T-helper 1 cell treated with Interleukin-12 subunit alpha and Interleukin-12 subunit beta and Interleukin-4 antibody, amounts not matched to agents 30 μg/mL and 1 μg/mL, for 36 hours (primary cell): ENCODE measurements around the gene LAD1.

ENCODE experiments used
- H3K27ac Mint-ChIP-seq: one replicate; pipeline ENCODE4 v1.8.0; 2021; ENCODE audit warnings: mild to moderate bottlenecking, mixed read lengths
- H3K27me3 Mint-ChIP-seq: one replicate; pipeline ENCODE4 v1.8.0; 2021; ENCODE audit warnings: low read depth, mixed read lengths
- H3K36me3 Mint-ChIP-seq: one replicate; pipeline ENCODE4 v1.8.0; 2021; ENCODE audit warnings: low read depth, mixed read lengths
- H3K4me1 Mint-ChIP-seq: one replicate; pipeline ENCODE4 v1.8.0; 2021; ENCODE audit warnings: low read depth, mixed read lengths
- H3K4me3 Mint-ChIP-seq: one replicate; pipeline ENCODE4 v1.8.0; 2021; ENCODE audit warnings: mild to moderate bottlenecking, moderate library complexity, mixed read lengths
- H3K9me3 Mint-ChIP-seq: one replicate; pipeline ENCODE4 v1.8.0; 2021; ENCODE audit warnings: mixed read lengths

The LAD1 gene

DNA sequence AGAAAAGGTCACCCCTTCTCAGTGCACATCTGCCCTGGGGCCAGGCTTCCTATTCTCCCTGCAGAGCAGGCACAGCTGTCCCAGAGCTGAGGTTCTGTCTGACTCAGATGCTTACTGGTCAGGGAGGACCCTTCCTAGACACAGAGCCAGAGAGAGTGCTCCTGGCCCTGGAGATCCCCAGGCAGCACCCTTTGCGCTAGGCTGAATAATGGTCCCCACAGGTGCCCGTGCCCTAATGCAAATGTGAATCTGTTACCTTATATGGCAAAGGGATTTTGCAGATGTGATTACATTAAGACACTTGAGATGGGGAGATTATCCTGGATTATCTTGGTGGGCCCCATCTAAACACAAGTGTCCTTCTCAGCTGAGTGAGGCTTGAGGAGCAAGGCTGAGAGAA lies 25.0 kb upstream of the LAD1 start:
- no peaks in the 10 kb centered on the region for H3K9me3 Mint-ChIP-seq
- H3K27me3 Mint-ChIP-seq = peaks cover 3% of the 10 kb centered on the region
- H3K27ac Mint-ChIP-seq = no peak overlapping the region
- H3K4me1 Mint-ChIP-seq = peaks cover 2% of the 10 kb centered on the region
- H3K36me3 Mint-ChIP-seq = no peaks in the 10 kb centered on the region
- H3K4me3 Mint-ChIP-seq = no peak overlapping the region

DNA sequence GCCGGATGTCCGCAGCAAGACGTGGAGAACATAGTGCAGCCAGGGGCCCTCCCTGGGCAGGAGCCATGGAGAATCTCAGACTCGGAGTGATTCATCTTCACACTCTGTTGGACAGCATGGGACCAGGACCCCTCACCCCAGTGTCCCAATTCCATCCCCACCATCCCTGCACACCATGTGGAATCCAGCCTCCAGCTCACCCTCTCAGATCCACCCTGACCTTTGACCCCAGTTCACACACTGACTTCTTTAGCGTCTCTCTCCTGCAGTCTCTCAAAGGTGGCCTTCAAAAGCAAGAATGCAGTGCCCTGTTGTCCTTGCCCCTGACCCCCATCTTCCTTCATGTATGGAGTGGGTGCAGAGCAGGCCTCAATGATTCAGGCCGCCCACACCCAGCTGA lies 24.5 kb upstream of the LAD1 start:
- no peaks in the 10 kb centered on the region for H3K36me3 Mint-ChIP-seq
- H3K9me3 Mint-ChIP-seq = no peaks in the 10 kb centered on the region
- no peak overlapping the region for H3K27ac Mint-ChIP-seq
- no peak overlapping the region for H3K4me3 Mint-ChIP-seq
- H3K27me3 Mint-ChIP-seq = no peaks in the 10 kb centered on the region
- peaks cover 2% of the 10 kb centered on the region for H3K4me1 Mint-ChIP-seq

DNA sequence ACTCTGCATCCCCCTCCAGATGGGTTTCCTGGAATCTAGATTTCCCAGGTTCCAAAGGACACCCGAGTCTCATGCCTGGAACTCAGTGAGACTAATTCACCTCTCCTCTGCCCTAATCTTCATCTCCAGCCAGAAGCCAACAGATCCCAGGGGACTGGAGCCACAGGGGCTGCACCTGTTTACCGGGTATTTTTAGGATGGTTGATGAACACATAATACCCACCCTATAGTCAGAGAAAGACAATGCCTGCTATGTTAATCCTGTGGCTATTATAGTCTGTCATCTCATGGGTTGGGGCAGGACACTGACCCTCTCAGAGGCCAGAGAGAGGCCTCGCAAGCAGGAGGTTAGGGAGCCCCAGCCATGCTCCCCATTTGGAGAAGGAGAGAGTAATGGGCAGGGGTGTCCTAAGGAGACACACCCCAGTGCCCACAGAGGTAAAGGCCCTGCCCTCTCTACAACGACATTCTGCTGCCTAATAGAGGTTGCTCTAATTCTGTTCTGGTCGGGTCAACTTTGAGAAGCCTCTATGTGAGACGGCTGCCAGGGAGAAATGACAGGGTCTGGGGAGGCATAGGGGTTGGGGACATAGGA lies 23.4 kb upstream of the LAD1 start:
- H3K27ac Mint-ChIP-seq = no peak overlapping the region
- H3K27me3 Mint-ChIP-seq = no peaks in the 10 kb centered on the region
- no peaks in the 10 kb centered on the region for H3K36me3 Mint-ChIP-seq
- peaks cover 2% of the 10 kb centered on the region for H3K4me1 Mint-ChIP-seq
- H3K4me3 Mint-ChIP-seq = no peak overlapping the region
- no peaks in the 10 kb centered on the region for H3K9me3 Mint-ChIP-seq

DNA sequence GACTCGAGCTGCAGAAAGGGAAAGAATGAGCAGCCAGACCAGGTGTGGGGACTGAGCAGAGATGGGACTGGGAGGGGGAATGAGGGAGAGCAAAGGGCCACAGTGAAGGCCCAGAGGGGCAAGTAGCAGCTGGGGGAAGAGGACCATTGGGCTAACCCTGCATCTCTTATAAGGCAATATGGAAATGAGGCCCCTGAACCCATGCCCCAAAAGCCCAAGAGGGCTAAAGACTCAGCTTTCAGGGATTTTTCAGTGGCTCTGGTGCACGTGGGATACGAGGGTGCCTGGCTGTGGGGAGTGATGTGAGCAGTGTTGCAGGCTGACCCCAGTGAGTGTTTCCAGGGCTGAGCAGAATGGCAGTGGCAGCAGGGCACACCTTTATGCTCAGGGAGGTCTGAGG lies 22.9 kb upstream of the LAD1 start:
- H3K4me1 Mint-ChIP-seq = peaks cover 2% of the 10 kb centered on the region
- H3K27me3 Mint-ChIP-seq = peaks cover under 1% of the 10 kb centered on the region
- no peaks in the 10 kb centered on the region for H3K9me3 Mint-ChIP-seq
- no peak overlapping the region for H3K4me3 Mint-ChIP-seq
- no peak overlapping the region for H3K27ac Mint-ChIP-seq
- H3K36me3 Mint-ChIP-seq = no peaks in the 10 kb centered on the region

DNA sequence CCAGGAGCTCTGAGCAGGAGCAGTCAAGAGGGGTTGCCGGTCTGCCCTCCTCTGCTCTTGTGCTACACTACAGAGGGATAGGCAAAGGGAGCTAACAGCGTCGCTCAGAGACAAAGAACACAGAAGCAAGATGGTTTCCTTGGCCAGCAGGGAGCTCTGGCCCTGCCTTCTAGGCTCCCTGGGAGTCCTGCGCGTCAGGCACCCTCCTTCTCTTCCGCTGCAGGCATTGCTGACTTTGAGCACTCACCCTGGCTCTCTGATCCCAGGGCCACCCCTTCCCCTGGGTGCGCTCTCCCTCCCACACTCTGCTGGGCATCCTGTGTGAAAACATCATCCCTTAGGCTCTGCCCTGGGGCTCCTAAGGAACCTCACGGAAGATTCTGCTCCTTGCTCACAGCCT lies 21.9 kb upstream of the LAD1 start:
- Mint-ChIP-seq H3K27me3 (peaks cover 3% of the 10 kb centered on the region), H3K4me3 (no peak overlapping the region), H3K4me1 (peaks cover under 1% of the 10 kb centered on the region), H3K27ac (no peak overlapping the region), H3K36me3 (no peaks in the 10 kb centered on the region), H3K9me3 (no peaks in the 10 kb centered on the region)

DNA sequence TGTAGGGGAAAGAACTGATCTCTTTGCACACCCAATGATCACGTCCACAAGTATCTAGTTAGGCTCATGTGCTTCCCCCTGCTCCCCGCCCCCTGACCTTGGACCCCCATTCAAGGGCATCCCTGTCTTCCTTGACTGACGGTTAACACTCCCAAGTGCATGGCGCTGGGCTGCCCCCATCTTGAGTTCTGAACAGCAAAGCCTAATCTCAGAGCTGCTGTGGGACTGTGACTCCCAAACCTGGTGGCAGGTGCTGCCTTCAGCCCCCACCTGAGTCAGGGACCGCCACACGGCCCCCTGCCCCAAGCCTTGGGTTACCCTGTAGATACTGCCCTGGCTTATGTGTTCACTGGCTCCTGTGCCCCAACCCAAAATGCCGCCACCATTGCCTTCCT lies 21.5 kb upstream of the LAD1 start:
- Mint-ChIP-seq H3K27me3 (peaks cover 3% of the 10 kb centered on the region), H3K27ac (no peak overlapping the region), H3K4me3 (no peak overlapping the region)

DNA sequence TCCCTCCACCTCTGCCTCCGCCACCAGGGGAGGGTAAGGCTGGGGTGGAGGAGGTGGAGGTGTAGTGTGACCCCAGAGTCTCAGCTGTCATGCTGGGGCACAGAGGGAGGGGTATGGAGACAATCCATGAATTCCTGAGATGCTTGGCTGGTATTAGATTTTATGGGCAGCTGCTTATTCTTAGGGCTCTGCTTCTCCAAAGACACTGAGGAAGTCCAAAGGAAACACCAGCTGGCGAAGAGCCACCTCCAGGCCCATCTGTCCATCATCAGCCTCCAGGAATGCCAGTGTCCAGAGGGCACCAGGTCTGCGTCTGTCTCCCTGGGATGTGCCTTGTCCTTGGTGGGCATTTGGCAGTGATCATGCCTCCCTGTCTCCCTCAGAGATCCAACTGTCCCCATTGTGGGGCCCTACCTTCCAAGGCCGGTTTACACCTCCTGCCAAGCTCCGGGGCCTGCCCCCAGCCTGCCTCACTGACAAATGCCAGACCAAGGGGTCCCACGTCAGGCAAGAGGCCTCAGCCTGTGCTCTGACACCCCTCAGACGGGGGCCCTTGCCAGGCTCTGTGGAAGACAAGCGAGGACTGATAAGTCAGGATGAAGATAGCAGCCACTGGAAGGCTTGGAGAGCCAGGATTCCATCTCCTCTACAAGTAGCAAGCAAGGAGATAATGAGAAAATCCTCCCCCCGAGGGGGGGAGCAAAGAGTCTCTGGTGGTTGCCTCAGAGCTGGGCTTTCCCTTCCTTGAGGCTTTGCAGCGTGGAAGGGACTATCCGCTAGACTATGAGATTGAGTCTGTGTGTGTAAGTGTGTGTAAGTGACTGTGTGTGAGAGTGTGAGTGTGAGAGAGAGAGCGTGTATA lies 20.9 kb upstream of the LAD1 start:
- Mint-ChIP-seq H3K36me3 (no peaks in the 10 kb centered on the region), H3K27ac (no peak overlapping the region), H3K9me3 (no peaks in the 10 kb centered on the region), H3K4me3 (no peak overlapping the region), H3K4me1 (no peaks in the 10 kb centered on the region), H3K27me3 (peaks cover 3% of the 10 kb centered on the region)

More for the DNA sequence above, 21.5 kb upstream of the LAD1 start:
- Mint-ChIP-seq H3K9me3 (no peaks in the 10 kb centered on the region), H3K36me3 (no peaks in the 10 kb centered on the region), H3K4me1 (no peaks in the 10 kb centered on the region)

DNA sequence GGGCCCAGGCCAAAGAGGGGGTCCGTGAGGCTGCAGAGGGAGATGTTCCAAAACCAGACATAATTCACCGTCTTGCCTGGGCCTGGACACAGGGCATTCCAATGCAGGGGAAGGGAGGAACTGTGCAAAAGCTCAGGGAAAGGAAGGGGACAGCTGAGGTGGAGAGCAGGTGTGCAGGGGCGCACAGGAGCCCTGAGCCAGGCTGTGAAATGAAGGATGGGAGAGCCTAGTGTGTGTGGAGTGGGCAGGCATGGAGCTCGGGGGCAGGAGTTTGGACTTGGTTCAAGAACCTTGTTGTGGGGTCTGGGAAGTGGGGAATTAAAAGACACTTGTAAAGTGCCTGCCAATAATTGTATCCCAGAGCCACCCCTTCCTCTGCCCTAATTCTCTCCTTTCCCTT lies 20.1 kb upstream of the LAD1 start:
- Mint-ChIP-seq H3K4me1 (no peaks in the 10 kb centered on the region), H3K36me3 (no peaks in the 10 kb centered on the region), H3K9me3 (no peaks in the 10 kb centered on the region), H3K4me3 (no peak overlapping the region), H3K27me3 (peaks cover 3% of the 10 kb centered on the region), H3K27ac (no peak overlapping the region)

DNA sequence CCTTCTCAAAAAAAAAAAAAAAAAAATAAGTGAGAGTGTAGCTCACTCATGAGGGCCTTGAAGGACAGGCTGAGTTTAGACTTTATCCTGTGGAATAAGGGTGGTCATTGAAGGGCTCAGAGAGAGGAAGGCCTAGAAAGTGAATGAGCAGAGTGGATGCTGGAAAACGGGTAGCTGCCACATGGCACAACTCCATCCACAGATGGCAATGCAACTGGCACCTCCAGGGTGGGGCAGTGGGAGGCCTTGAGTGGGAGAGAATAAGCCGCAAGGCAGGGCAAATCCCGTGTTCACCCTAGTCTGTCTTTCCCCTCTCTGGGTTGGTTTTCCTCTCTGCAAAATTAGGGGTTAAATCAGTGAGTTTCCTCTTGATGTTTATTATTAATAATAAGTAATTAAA lies 19.3 kb upstream of the LAD1 start:
- H3K36me3 Mint-ChIP-seq = no peaks in the 10 kb centered on the region
- H3K4me3 Mint-ChIP-seq = no peak overlapping the region
- H3K4me1 Mint-ChIP-seq = no peaks in the 10 kb centered on the region
- peaks cover 3% of the 10 kb centered on the region for H3K27me3 Mint-ChIP-seq
- no peaks in the 10 kb centered on the region for H3K9me3 Mint-ChIP-seq
- H3K27ac Mint-ChIP-seq = no peak overlapping the region

DNA sequence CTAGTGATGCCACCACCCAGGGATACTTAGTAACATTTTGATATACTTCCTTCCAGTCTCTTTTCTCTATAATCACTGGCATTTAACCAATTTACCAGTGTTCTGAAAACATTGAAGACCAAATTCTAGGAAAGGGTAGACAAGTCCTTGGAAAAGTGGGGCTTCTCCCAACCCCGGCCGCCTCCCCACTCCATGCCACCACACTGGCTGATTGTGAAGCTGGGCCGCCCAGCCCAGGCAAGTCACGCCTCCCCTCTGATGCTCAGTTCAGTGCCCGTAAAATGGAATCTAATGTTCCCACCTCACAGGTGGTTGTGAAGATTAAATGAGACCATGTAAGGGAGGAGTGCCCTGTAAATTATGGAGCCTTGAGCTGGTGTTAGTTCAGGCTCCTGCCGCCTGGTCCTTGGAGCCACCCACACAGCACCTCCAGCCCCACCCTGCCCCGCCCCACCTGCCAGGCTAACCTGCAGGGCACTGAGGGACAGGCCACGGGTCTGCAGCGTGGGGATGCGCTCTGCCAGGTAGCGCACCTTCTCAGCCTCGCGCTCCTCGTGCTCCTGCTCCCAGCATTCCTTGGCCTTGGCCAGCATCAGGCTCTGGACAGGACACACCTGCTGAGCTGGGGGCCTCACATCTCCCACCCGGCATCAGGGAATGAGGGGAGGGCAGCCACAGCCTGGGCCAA lies 15.1 kb upstream of the LAD1 start:
- Mint-ChIP-seq H3K27ac (no peak overlapping the region), H3K4me3 (no peak overlapping the region), H3K4me1 (no peaks in the 10 kb centered on the region), H3K27me3 (peaks cover 3% of the 10 kb centered on the region), H3K9me3 (no peaks in the 10 kb centered on the region), H3K36me3 (no peaks in the 10 kb centered on the region)

DNA sequence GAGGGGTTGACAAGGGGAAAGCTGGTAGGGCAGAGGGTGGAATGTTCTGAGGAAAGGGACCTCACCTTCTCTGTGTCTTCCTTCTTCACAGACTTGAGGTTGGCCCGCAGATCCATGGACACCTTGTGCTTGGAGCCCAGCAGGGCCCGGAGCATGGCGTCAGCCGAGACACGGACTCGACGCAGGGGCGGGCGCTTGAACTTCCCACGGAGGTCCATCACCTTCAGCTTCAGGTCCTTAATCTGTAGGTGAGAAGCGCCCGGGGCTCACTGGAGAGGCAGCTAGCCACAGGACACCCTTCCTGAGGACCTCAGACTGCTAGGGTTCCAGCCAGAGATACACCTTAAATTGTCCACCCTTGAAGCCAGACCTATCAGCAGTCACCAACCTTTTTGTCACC lies 12.2 kb upstream of the LAD1 start:
- Mint-ChIP-seq H3K36me3 (no peaks in the 10 kb centered on the region), H3K4me3 (no peak overlapping the region), H3K4me1 (no peaks in the 10 kb centered on the region), H3K27ac (no peak overlapping the region), H3K9me3 (no peaks in the 10 kb centered on the region), H3K27me3 (no peaks in the 10 kb centered on the region)

DNA sequence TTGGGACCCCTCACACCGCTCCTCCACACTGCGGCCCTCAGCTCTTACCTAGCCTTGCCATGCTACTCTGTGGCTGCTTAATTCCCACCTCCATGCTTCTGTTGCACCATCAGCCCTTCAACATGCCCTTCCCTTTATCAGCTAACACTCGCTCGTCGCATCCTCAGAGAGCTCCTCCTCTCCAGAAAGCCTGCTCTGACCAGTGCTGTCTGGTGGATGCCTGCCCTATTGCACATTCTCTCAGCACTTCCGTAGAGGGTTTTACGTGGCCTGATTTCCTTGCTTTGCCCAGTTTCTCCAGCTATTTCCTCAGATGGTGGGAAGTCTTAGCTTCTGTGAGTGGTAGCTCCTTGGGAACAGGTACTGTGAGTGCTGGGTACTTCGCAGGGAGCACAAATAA lies 10.3 kb upstream of the LAD1 start:
- H3K4me1 Mint-ChIP-seq = no peaks in the 10 kb centered on the region
- no peaks in the 10 kb centered on the region for H3K9me3 Mint-ChIP-seq
- H3K36me3 Mint-ChIP-seq = no peaks in the 10 kb centered on the region
- H3K4me3 Mint-ChIP-seq = no peak overlapping the region
- H3K27ac Mint-ChIP-seq = no peak overlapping the region
- H3K27me3 Mint-ChIP-seq = no peaks in the 10 kb centered on the region

DNA sequence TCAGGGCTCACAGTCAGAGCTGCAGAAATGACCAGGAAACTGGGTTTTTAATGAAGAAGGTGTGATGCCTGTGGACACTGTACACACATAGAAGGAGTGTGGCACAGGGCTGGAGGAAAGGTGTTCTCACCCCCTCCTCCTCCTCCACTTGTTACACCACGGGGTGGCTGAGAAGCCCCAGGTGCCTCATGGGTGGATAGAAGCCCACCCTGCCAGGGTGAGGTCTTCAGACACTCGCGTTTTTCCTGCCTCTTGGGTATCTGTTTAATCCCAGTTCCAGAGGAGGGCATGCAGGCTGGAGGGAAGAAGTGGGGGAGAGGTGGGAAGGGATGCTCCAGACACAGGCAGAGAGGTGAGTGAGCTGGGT lies 9.7 kb upstream of the LAD1 start:
- Mint-ChIP-seq H3K36me3 (no peaks in the 10 kb centered on the region), H3K4me3 (no peak overlapping the region), H3K9me3 (no peaks in the 10 kb centered on the region), H3K4me1 (no peaks in the 10 kb centered on the region), H3K27me3 (no peaks in the 10 kb centered on the region), H3K27ac (no peak overlapping the region)

DNA sequence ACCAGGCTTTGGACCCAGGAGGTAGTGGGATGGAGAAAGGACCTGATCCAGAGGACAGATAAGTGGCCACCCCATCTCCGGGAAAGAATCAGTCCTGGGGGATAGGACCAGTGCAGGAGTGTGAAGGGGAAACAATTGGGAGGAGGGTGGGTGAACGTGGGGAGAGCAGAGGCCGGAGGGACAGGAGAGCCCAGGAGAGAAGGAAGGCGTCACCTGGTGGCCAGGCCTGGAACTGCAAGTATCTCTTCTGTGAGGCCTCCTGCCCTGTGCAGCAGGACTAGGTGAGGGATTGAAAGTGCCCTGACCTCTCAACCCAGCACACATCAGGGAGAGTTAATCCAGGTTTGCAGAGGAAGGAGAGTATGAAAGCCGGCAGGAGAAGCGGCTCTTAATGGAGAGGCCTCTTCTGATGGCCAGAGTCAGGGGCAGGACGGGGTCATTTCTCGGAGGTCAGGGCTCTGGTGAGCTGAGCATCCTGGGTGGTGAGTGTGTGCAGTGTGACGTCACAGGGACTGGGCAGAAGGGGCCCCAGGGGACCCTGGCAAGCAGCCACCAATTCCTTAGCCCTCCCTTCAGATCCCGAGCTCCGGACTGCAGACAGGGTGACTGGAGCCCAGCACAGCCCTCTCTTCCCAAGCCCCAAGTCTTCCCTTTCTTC lies 9.2 kb upstream of the LAD1 start:
- no peaks in the 10 kb centered on the region for H3K4me1 Mint-ChIP-seq
- H3K27me3 Mint-ChIP-seq = no peaks in the 10 kb centered on the region
- H3K27ac Mint-ChIP-seq = no peak overlapping the region
- H3K9me3 Mint-ChIP-seq = no peaks in the 10 kb centered on the region
- no peak overlapping the region for H3K4me3 Mint-ChIP-seq
- H3K36me3 Mint-ChIP-seq = no peaks in the 10 kb centered on the region
